Activated naive CD4-positive, alpha-beta T cell treated with anti-CD3 and anti-CD28 coated beads for 36 hours (primary cell): ENCODE measurements around the gene BRD9. TPM values are rescaled to one million over a fixed set of nuclear protein-coding genes. Genes with fewer than 3 reads are reported as not detected.

ENCODE experiments used
- CTCF ChIA-PET: fragments of 350-600 bp; sonication (Branson Sonifier 250); formaldehyde crosslinking; loops from one replicate; lab custom pipeline; 2021; ENCODE audit warnings: antibody characterized with exemption; lab: Charles Lee
- DNase-seq: peaks from one replicate; pipeline ENCODE4 v3.0.0-alpha.2; 2020
- H3K27ac Mint-ChIP-seq: one replicate; pipeline ENCODE4 v1.8.0; 2021; ENCODE audit warnings: mild to moderate bottlenecking, mixed read lengths
- H3K27me3 Mint-ChIP-seq: one replicate; pipeline ENCODE4 v1.8.0; 2021; ENCODE audit warnings: low read depth, mixed read lengths
- H3K36me3 Mint-ChIP-seq: one replicate; pipeline ENCODE4 v1.8.0; 2021; ENCODE audit warnings: low read depth, mixed read lengths
- H3K4me1 Mint-ChIP-seq: one replicate; pipeline ENCODE4 v1.8.0; 2021; ENCODE audit warnings: low read depth, mixed read lengths
- H3K4me3 Mint-ChIP-seq: one replicate; pipeline ENCODE4 v1.8.0; 2021; ENCODE audit warnings: mild to moderate bottlenecking, moderate library complexity, mixed read lengths
- H3K9me3 Mint-ChIP-seq: one replicate; pipeline ENCODE4 v1.8.0; 2021; ENCODE audit warnings: mixed read lengths
- intact Hi-C: fragments of 100-400 bp; cut with micrococcal nuclease; formaldehyde crosslinking; loops from one replicate; pipeline ENCODE4 v1.15.1; 2023
- total RNA-seq, 2 experiments: library from RNA; stranded (reverse); gene quantifications; one replicate each; pipeline ENCODE4 v1.2.3, GENCODE V29; 2021

BRD9 gene
- total RNA-seq, 2 experiments from 2014 or later: 42.4 to 45.4 TPM

- H3K4me3 Mint-ChIP-seq: no peak overlapping the region
- peaks cover 5% of the 10 kb centered on the region for H3K4me1 Mint-ChIP-seq
- peaks cover 61% of the 10 kb centered on the region for H3K36me3 Mint-ChIP-seq
- intact Hi-C loops: no loop called here
- no peak for DNase-seq
- H3K27ac Mint-ChIP-seq: no peak overlapping the region
- H3K27me3 Mint-ChIP-seq: no peaks in the 10 kb centered on the region
- no peaks in the 10 kb centered on the region for H3K9me3 Mint-ChIP-seq
- CTCF ChIA-PET: no interaction called here
These were observed 17.6 kb upstream of the BRD9 start for GRCh38 chr5:909994-910768.

- Mint-ChIP-seq H3K36me3 (peaks cover 67% of the 10 kb centered on the region), H3K27me3 (no peaks in the 10 kb centered on the region), H3K27ac (no peak overlapping the region), H3K4me1 (peaks cover 5% of the 10 kb centered on the region), H3K9me3 (no peaks in the 10 kb centered on the region), H3K4me3 (no peak overlapping the region)
- DNase-seq: no peak
- intact Hi-C loops: no loop called here
- CTCF ChIA-PET: no interaction called here
These were observed 16.5 kb upstream of the BRD9 start for GRCh38 chr5:909086-909485.

GRCh38 chr5:908172-908571, 15.6 kb upstream of the BRD9 start:
- Mint-ChIP-seq H3K9me3 (no peaks in the 10 kb centered on the region), H3K36me3 (peaks cover 66% of the 10 kb centered on the region), H3K4me1 (peaks cover 5% of the 10 kb centered on the region), H3K4me3 (no peak overlapping the region), H3K27me3 (no peaks in the 10 kb centered on the region), H3K27ac (no peak overlapping the region)
- DNase-seq: no peak
- intact Hi-C loops: no loop called here
- CTCF ChIA-PET: interaction anchor here (1.0 kb wide), 1 partner anchor 11 kb away, joined by 3 read pairs; no protein-coding TSS in a partner anchor

- no peak overlapping the region for H3K27ac Mint-ChIP-seq
- no peak for DNase-seq
These were observed 14.8 kb upstream of the BRD9 start for GRCh38 chr5:907366-907910.

GRCh38 chr5:905139-905642, 12.6 kb upstream of the BRD9 start:
- H3K27ac Mint-ChIP-seq: no peak overlapping the region
- H3K9me3 Mint-ChIP-seq: no peaks in the 10 kb centered on the region
- H3K4me1 Mint-ChIP-seq: no peaks in the 10 kb centered on the region
- no peak for DNase-seq
- H3K36me3 Mint-ChIP-seq: peaks cover 53% of the 10 kb centered on the region
- no peaks in the 10 kb centered on the region for H3K27me3 Mint-ChIP-seq
- H3K4me3 Mint-ChIP-seq: no peak overlapping the region
- CTCF ChIA-PET: interaction anchor here (1.2 kb wide), 1 partner anchor 232 kb away, joined by 3 read pairs; no protein-coding TSS in a partner anchor
- intact Hi-C loops: no loop called here

More at GRCh38 chr5:907366-907910, 14.8 kb upstream of the BRD9 start:
- Mint-ChIP-seq H3K4me1 (peaks cover 4% of the 10 kb centered on the region), H3K27me3 (no peaks in the 10 kb centered on the region), H3K9me3 (no peaks in the 10 kb centered on the region), H3K36me3 (peaks cover 65% of the 10 kb centered on the region), H3K4me3 (no peak overlapping the region)
- CTCF ChIA-PET: interaction anchor here (0.5 to 1.0 kb wide), 2 partner anchors 12 to 99 kb away, joined by 3 read pairs; no protein-coding TSS in a partner anchor
- intact Hi-C loops: no loop called here

- H3K36me3 Mint-ChIP-seq: peaks cover 49% of the 10 kb centered on the region
- intact Hi-C loops: loop anchor here (2.0 kb wide), 1 partner anchor 233 kb away; no protein-coding TSS in a partner anchor
- H3K4me3 Mint-ChIP-seq: no peak overlapping the region
- CTCF ChIA-PET: interaction anchor here (1.0 to 1.3 kb wide), 2 partner anchors 9 to 11 kb away, joined by 3 to 5 read pairs; partner anchors contain the start of genes BRD9 and TRIP13
- H3K9me3 Mint-ChIP-seq: no peaks in the 10 kb centered on the region
- no peak for DNase-seq
- no peaks in the 10 kb centered on the region for H3K4me1 Mint-ChIP-seq
- no peaks in the 10 kb centered on the region for H3K27me3 Mint-ChIP-seq
- no peak overlapping the region for H3K27ac Mint-ChIP-seq
These were observed 11.1 kb upstream of the BRD9 start for GRCh38 chr5:903756-904096.

GRCh38 chr5:902129-902916, 9.7 kb upstream of the BRD9 start:
- no peak for DNase-seq
- no peaks in the 10 kb centered on the region for H3K27me3 Mint-ChIP-seq
- peaks cover 44% of the 10 kb centered on the region for H3K36me3 Mint-ChIP-seq
- CTCF ChIA-PET: interaction anchor here (1.0 to 1.7 kb wide), 2 partner anchors 10 to 13 kb away, joined by 3 read pairs; no protein-coding TSS in a partner anchor
- intact Hi-C loops: loop anchor here (2.0 kb wide), 1 partner anchor 232 kb away; no protein-coding TSS in a partner anchor
- no peak overlapping the region for H3K4me3 Mint-ChIP-seq
- H3K27ac Mint-ChIP-seq: no peak overlapping the region
- H3K4me1 Mint-ChIP-seq: no peaks in the 10 kb centered on the region
- no peaks in the 10 kb centered on the region for H3K9me3 Mint-ChIP-seq

GRCh38 chr5:900781-901180, 8.2 kb upstream of the BRD9 start:
- Mint-ChIP-seq H3K36me3 (peaks cover 42% of the 10 kb centered on the region), H3K27me3 (no peaks in the 10 kb centered on the region), H3K4me3 (no peak overlapping the region), H3K27ac (no peak overlapping the region), H3K9me3 (no peaks in the 10 kb centered on the region), H3K4me1 (no peaks in the 10 kb centered on the region)
- CTCF ChIA-PET: no interaction called here
- intact Hi-C loops: no loop called here
- no peak for DNase-seq

GRCh38 chr5:893711-894110, 1.1 kb upstream of the BRD9 start:
- DNase-seq: no peak
- H3K27ac Mint-ChIP-seq: no peak overlapping the region

GRCh38 chr5:893137-893506, 521 bp upstream of the BRD9 start:
- no peaks in the 10 kb centered on the region for H3K9me3 Mint-ChIP-seq
- CTCF ChIA-PET: interaction anchor here (0.7 to 1.7 kb wide), 4 partner anchors 10 to 752 kb away, joined by 3 to 5 read pairs (median 4); no protein-coding TSS in a partner anchor
- H3K27me3 Mint-ChIP-seq: no peaks in the 10 kb centered on the region
- no peak for DNase-seq
- H3K27ac Mint-ChIP-seq: no peak overlapping the region
- peaks cover 32% of the 10 kb centered on the region for H3K4me1 Mint-ChIP-seq
- intact Hi-C loops: loop anchor here (2.0 to 5.0 kb wide), 3 partner anchors 200 to 441 kb away; partner anchors contain the start of gene TPPP
- peak overlapping the region; percentile 87 for H3K4me3 Mint-ChIP-seq
- peaks cover 40% of the 10 kb centered on the region for H3K36me3 Mint-ChIP-seq

More at GRCh38 chr5:893711-894110, 1.1 kb upstream of the BRD9 start:
- Mint-ChIP-seq H3K9me3 (no peaks in the 10 kb centered on the region), H3K36me3 (peaks cover 40% of the 10 kb centered on the region), H3K4me1 (peaks cover 32% of the 10 kb centered on the region), H3K4me3 (peak overlapping the region; percentile 87), H3K27me3 (no peaks in the 10 kb centered on the region)
- intact Hi-C loops: loop anchor here (2.0 to 5.0 kb wide), 3 partner anchors 201 to 441 kb away; partner anchors contain the start of gene TPPP
- CTCF ChIA-PET: interaction anchor here (1.1 to 1.7 kb wide), 2 partner anchors 30 to 223 kb away, joined by 3 to 5 read pairs; no protein-coding TSS in a partner anchor

- intact Hi-C loops: loop anchor here (2.0 to 5.0 kb wide), 3 partner anchors 199 to 440 kb away; partner anchors contain the start of gene TPPP
- no peak for DNase-seq
- H3K36me3 Mint-ChIP-seq: peaks cover 46% of the 10 kb centered on the region
- H3K9me3 Mint-ChIP-seq: no peaks in the 10 kb centered on the region
- peak overlapping the region; percentile 77 for H3K27ac Mint-ChIP-seq
- H3K4me3 Mint-ChIP-seq: peak overlapping the region; percentile 87
- peaks cover 35% of the 10 kb centered on the region for H3K4me1 Mint-ChIP-seq
- no peaks in the 10 kb centered on the region for H3K27me3 Mint-ChIP-seq
- CTCF ChIA-PET: interaction anchor here (1.4 kb wide), 1 partner anchor 11 kb away, joined by 5 read pairs; no protein-coding TSS in a partner anchor
These were observed 686 bp downstream of the BRD9 start for GRCh38 chr5:891837-892393.
